HG03095 (cell line): ENCODE data around the gene DYNC1H1.

ENCODE experiments used
- ATAC-seq: cut with Tn5 transposase; IDR thresholded peaks from one replicate; pipeline ENCODE4 v1.9.1; 2021; ENCODE audit warnings: moderate library complexity; ENCODE audit not compliant: unreplicated experiment

Gene DYNC1H1

GRCh38 chr14:101988377-101988776, 24.0 kb downstream of the DYNC1H1 start:
- no peak for ATAC-seq

- no peak for ATAC-seq
These were observed 27.0 kb downstream of the DYNC1H1 start for GRCh38 chr14:101991352-101991751.

GRCh38 chr14:101992708-101993107, 28.3 kb downstream of the DYNC1H1 start:
- peak; percentile 86 for ATAC-seq

- no peak for ATAC-seq
These were observed 33.3 kb downstream of the DYNC1H1 start for GRCh38 chr14:101997429-101998336.

GRCh38 chr14:102000902-102001301, 36.5 kb downstream of the DYNC1H1 start:
- no peak for ATAC-seq

- no peak for ATAC-seq
These were observed 41.0 kb downstream of the DYNC1H1 start for GRCh38 chr14:102005336-102005735.

GRCh38 chr14:102007916-102008418, 43.6 kb downstream of the DYNC1H1 start:
- ATAC-seq, result no peak

GRCh38 chr14:102008891-102009290, 44.5 kb downstream of the DYNC1H1 start:
- ATAC-seq, result no peak

- no peak for ATAC-seq
These were observed 47.3 kb downstream of the DYNC1H1 start for GRCh38 chr14:102011631-102012030.

- no peak for ATAC-seq
These were observed 48.0 kb downstream of the DYNC1H1 start for GRCh38 chr14:102012336-102012735.

- no peak for ATAC-seq
These were observed 49.4 kb downstream of the DYNC1H1 start for GRCh38 chr14:102013669-102014200.

GRCh38 chr14:102015045-102015685, 50.8 kb downstream of the DYNC1H1 start:
- no peak for ATAC-seq

GRCh38 chr14:102015771-102016170, 51.4 kb downstream of the DYNC1H1 start:
- no peak for ATAC-seq

GRCh38 chr14:102016420-102017090, 52.2 kb downstream of the DYNC1H1 start:
- no peak for ATAC-seq

- no peak for ATAC-seq
These were observed 53.9 kb downstream of the DYNC1H1 start for GRCh38 chr14:102018251-102018650.

GRCh38 chr14:102019006-102019540, 54.7 kb downstream of the DYNC1H1 start:
- no peak for ATAC-seq

- no peak for ATAC-seq
These were observed 55.9 kb downstream of the DYNC1H1 start for GRCh38 chr14:102020058-102020971.

GRCh38 chr14:102026934-102027333, 62.6 kb downstream of the DYNC1H1 start:
- no peak for ATAC-seq

- no peak for ATAC-seq
These were observed 63.6 kb downstream of the DYNC1H1 start for GRCh38 chr14:102027951-102028350.

- ATAC-seq, result no peak
These were observed 64.4 kb downstream of the DYNC1H1 start for GRCh38 chr14:102028733-102029132.
